Panc1 (cell line): ENCODE results near the gene CCDC6. TPM values are rescaled to one million over a fixed set of nuclear protein-coding genes. Genes with fewer than 3 reads are reported as not detected.

Experiments
- ATAC-seq: fragments of 200-7000 bp; cut with Tn5 transposase; 2 replicates; pipeline ENCODE4 v1.9.1; 2020; ENCODE audit warnings: mild to moderate bottlenecking, moderate library complexity
- BruUV-seq: library from RNA; stranded (reverse); fragments of 400-500 nt; replicated peaks from 2 replicates; lab custom pipeline; 2021; lab: Mats Ljungman, UMichigan
- CTCF ChIA-PET: fragments of 300-600 bp; sonication (Branson Sonifier 250); formaldehyde crosslinking; loops from one replicate; lab custom pipeline; 2022; ENCODE audit warnings: antibody characterized with exemption; lab: Charles Lee
- POLR2A ChIA-PET: fragments of 300-600 bp; sonication (Branson Sonifier 250); formaldehyde crosslinking; loops from one replicate; lab custom pipeline; 2022; ENCODE audit warnings: antibody characterized with exemption; lab: Charles Lee
- DNase-seq: peaks from one replicate; pipeline ENCODE4 v3.0.0-alpha.2; 2010; ENCODE audit warnings: low read depth, low spot score
- H3K27ac ChIP-seq: 2 replicates; pipeline ENCODE4 v1.5.1; 2011; ENCODE audit warnings: mild to moderate bottlenecking, low read length, inconsistent platforms
- H3K27me3 ChIP-seq: fragments of 200-500 bp; sonication (Bioruptor generic); 2 replicates; pipeline ENCODE4 v1.6.0; 2014; ENCODE audit warnings: low read length, inconsistent platforms; ENCODE audit not compliant: control insufficient read depth, insufficient read depth
- H3K36me3 ChIP-seq: fragments of 200-500 bp; sonication (Bioruptor generic); 2 replicates; pipeline ENCODE4 v1.5.1; 2014; ENCODE audit warnings: inconsistent platforms, mild to moderate bottlenecking, low read length, moderate library complexity; ENCODE audit not compliant: control insufficient read depth, insufficient read depth
- H3K4me1 ChIP-seq: 2 replicates; pipeline ENCODE4 v1.5.1; 2011; ENCODE audit warnings: inconsistent platforms, mild to moderate bottlenecking, low read length, moderate library complexity; ENCODE audit not compliant: control insufficient read depth, insufficient read depth
- H3K4me3 ChIP-seq, 2 experiments: 2 replicates each; pipeline ENCODE4 v1.5.1; 2011 to 2012; ENCODE audit warnings: low read depth in 2 of 2, low read length in 2 of 2, mild to moderate bottlenecking in 2 of 2, inconsistent platforms in 1 of 2, moderate library complexity in 1 of 2
- H3K9me3 ChIP-seq: fragments of 200-500 bp; sonication (Bioruptor generic); 2 replicates; pipeline ENCODE4 v1.5.1; 2014; ENCODE audit warnings: low read depth, mild to moderate bottlenecking, inconsistent platforms, low read length, moderate library complexity; ENCODE audit not compliant: control insufficient read depth, insufficient read depth
- CTCF ChIP-seq: fragments of 450-650 bp; IDR thresholded peaks from 2 replicates; pipeline ENCODE4 v1.5.1; 2017; ENCODE audit warnings: mild to moderate bottlenecking
- POLR2AphosphoS5 ChIP-seq: IDR thresholded peaks from 2 replicates; pipeline ENCODE4 v1.6.1; 2012; ENCODE audit warnings: mild to moderate bottlenecking, low read depth, low read length, moderate library complexity
- REST ChIP-seq, 2 experiments: IDR thresholded peaks; 2 replicates each; pipeline ENCODE4 v1.6.1; 2011 to 2012; ENCODE audit warnings: low read depth in 2 of 2, control low read depth in 1 of 2, low read length in 1 of 2, mild to moderate bottlenecking in 1 of 2, moderate library complexity in 1 of 2; ENCODE audit not compliant: insufficient read depth in 1 of 2
- SIN3A ChIP-seq: IDR thresholded peaks from 2 replicates; pipeline ENCODE4 v1.6.1; 2012; ENCODE audit warnings: low read depth, mild to moderate bottlenecking, low read length, moderate library complexity, borderline replicate concordance; ENCODE audit not compliant: insufficient read depth
- TCF7L2 ChIP-seq: IDR thresholded peaks from 2 replicates; pipeline ENCODE4 v1.6.1; 2011; ENCODE audit warnings: mild to moderate bottlenecking, low read depth, low read length, inconsistent platforms
- in situ Hi-C: cut with HindIII; loops from 2 replicates; pipeline ENCODE4 v1.10.0; 2016; ENCODE audit warnings: low sequenced_read_pairs, low pct_unique_long_range_greater_than_20kb
- intact Hi-C: fragments of 100-400 bp; cut with micrococcal nuclease; formaldehyde crosslinking; loops from one replicate; pipeline ENCODE4 v1.10.0; 2022; ENCODE audit not compliant: unreplicated experiment
- total RNA-seq: library from RNA; stranded (reverse); gene quantifications from one replicate; pipeline ENCODE4 v1.2.1, GENCODE V29; 2021; ENCODE audit not compliant: unreplicated experiment

The CCDC6 gene
- total RNA-seq, 1 experiment from 2014 or later = 48.7 TPM

- no peak for TF ChIP-seq SIN3A
- TF ChIP-seq CTCF = no peak
- no peak for TF ChIP-seq TCF7L2
- TF ChIP-seq POLR2AphosphoS5 = no peak
- TF ChIP-seq REST (IDR thresholded peaks at IDR 0.05; ENCODE audit: insufficient read depth in 1 of 2, low read depth in 2 of 2, low read length in 1 of 2) = no peak
- BruUV-seq = no TSS peak
- intact Hi-C loops = no loop called here
- no peak for DNase-seq
- in situ Hi-C loops = no loop called here
- no peak for ATAC-seq
- Histone ChIP-seq H3K4me1 (no peaks in the 10 kb centered on the region), H3K27me3 (peaks cover 7% of the 10 kb centered on the region; the same call in 1 of the 2 replicates), H3K4me3 (no peak overlapping the region), H3K36me3 (no peaks in the 10 kb centered on the region), H3K9me3 (no peaks in the 10 kb centered on the region), H3K27ac (no peak overlapping the region)
- ChIA-PET POLR2A (no interaction called here), CTCF (no interaction called here)
Observed at GRCh38 chr10:59752278-59752940, 153.9 kb downstream of the CCDC6 start.

- TF ChIP-seq POLR2AphosphoS5 = no peak
- no peak for TF ChIP-seq SIN3A
- TF ChIP-seq REST (IDR thresholded peaks at IDR 0.05; ENCODE audit: insufficient read depth in 1 of 2, low read depth in 2 of 2, low read length in 1 of 2) = no peak
- TF ChIP-seq TCF7L2 = no peak
- TF ChIP-seq CTCF = no peak
- intact Hi-C loops (no loop called here), in situ Hi-C loops (no loop called here)
- DNase-seq (no peak), ATAC-seq (no peak)
- Histone ChIP-seq H3K4me1 (no peaks in the 10 kb centered on the region), H3K27ac (no peak overlapping the region), H3K27me3 (peaks cover 4% of the 10 kb centered on the region; the same call in 1 of the 2 replicates), H3K36me3 (no peaks in the 10 kb centered on the region), H3K9me3 (no peaks in the 10 kb centered on the region), H3K4me3 (no peak overlapping the region)
- ChIA-PET POLR2A (no interaction called here), CTCF (no interaction called here)
- no TSS peak for BruUV-seq
Observed at GRCh38 chr10:59750155-59750945, 156.0 kb downstream of the CCDC6 start.
